HG03060 (cell line): ENCODE results near the gene SPATA13.
"Not testable (repeated sequence)": the region's sequence is repeated elsewhere in the genome, so short reads cannot be mapped to it uniquely, and the experiment has no call there.

Source experiments
- ATAC-seq: cut with Tn5 transposase; IDR thresholded peaks from one replicate; pipeline ENCODE4 v1.9.1; 2021; ENCODE audit warnings: low read depth, moderate number of reproducible peaks; ENCODE audit not compliant: unreplicated experiment

SPATA13 gene

GRCh38 chr13:24301434-24301833 is 140.9 kb downstream of the SPATA13 start:
- ATAC-seq, result no peak

GRCh38 chr13:24301911-24302310 is 141.4 kb downstream of the SPATA13 start:
- ATAC-seq, result no peak

GRCh38 chr13:24304620-24305019 is 144.1 kb downstream of the SPATA13 start:
- no peak for ATAC-seq

GRCh38 chr13:24306632-24307031 is 146.1 kb downstream of the SPATA13 start:
- ATAC-seq, result no peak

GRCh38 chr13:24307211-24308067 is 146.9 kb downstream of the SPATA13 start:
- no peak for ATAC-seq

GRCh38 chr13:24308068-24308445 is 147.5 kb downstream of the SPATA13 start:
- no peak for ATAC-seq

GRCh38 chr13:24308488-24309020 is 148.0 kb downstream of the SPATA13 start:
- no peak for ATAC-seq

- not testable (repeated sequence) for ATAC-seq
Observed at GRCh38 chr13:24309300-24309699, 148.8 kb downstream of the SPATA13 start, which contains the start of gene C1QTNF9. Gene C1QTNF9, plus strand, starts transcription at chr13:24309580. Its CDS starts 6,424 bp downstream, at chr13:24316004.

GRCh38 chr13:24313439-24313838 is 152.9 kb downstream of the SPATA13 start:
- ATAC-seq, result no peak

- not testable (repeated sequence) for ATAC-seq
Observed at GRCh38 chr13:24317835-24318234, 157.3 kb downstream of the SPATA13 start.

GRCh38 chr13:24318878-24319277 is 158.4 kb downstream of the SPATA13 start:
- not testable (repeated sequence) for ATAC-seq

- ATAC-seq, result not testable (repeated sequence)
Observed at GRCh38 chr13:24319641-24320040, 159.1 kb downstream of the SPATA13 start.

GRCh38 chr13:24321416-24321815 is 160.9 kb downstream of the SPATA13 start:
- ATAC-seq, result not testable (repeated sequence)

GRCh38 chr13:24322470-24322869 is 161.9 kb downstream of the SPATA13 start:
- not testable (repeated sequence) for ATAC-seq

- ATAC-seq, result no peak
Observed at GRCh38 chr13:24323036-24323738, 162.7 kb downstream of the SPATA13 start.

GRCh38 chr13:24323739-24324075 is 163.2 kb downstream of the SPATA13 start:
- ATAC-seq, result no peak

GRCh38 chr13:24327598-24327997 is 167.1 kb downstream of the SPATA13 start:
- not testable (repeated sequence) for ATAC-seq

- ATAC-seq, result no peak
Observed at GRCh38 chr13:24328145-24328544, 167.6 kb downstream of the SPATA13 start.

- ATAC-seq, result no peak
Observed at GRCh38 chr13:24338721-24339120, 178.2 kb downstream of the SPATA13 start.

- no peak for ATAC-seq
Observed at GRCh38 chr13:24339937-24340607, 179.6 kb downstream of the SPATA13 start.

- ATAC-seq, result no peak
Observed at GRCh38 chr13:24340608-24340955, 180.1 kb downstream of the SPATA13 start.
